Lung (tissue), 12 donors: Measurements from ENCODE around the gene CHRDL2. TPM values are rescaled to one million over a fixed set of nuclear protein-coding genes. Genes with fewer than 3 reads are reported as not detected.

Experiments used
- ATAC-seq: fragments of 200-7000 bp; cut with Tn5 transposase; one replicate; pipeline ENCODE4 v1.9.1; 2020; ENCODE audit warnings: moderate number of reproducible peaks; ENCODE audit not compliant: insufficient read depth, low FRiP score
- DNase-seq, 3 donors: peaks; one replicate each; pipeline ENCODE4 v3.0.0-alpha.2; 2013 to 2017
- H3K27ac ChIP-seq, 2 donors: one replicate each; pipeline ENCODE4 v1.5.1; 2013; ENCODE audit warnings: mild to moderate bottlenecking in 2 of 2, moderate library complexity in 2 of 2, control low read depth in 1 of 2, inconsistent platforms in 1 of 2, low read depth in 1 of 2, low read length in 1 of 2
- H3K27me3 ChIP-seq, 3 donors: one replicate each; pipeline ENCODE4 v1.5.1; 2013; ENCODE audit warnings: low read length in 2 of 3; ENCODE audit not compliant: control insufficient read depth in 3 of 3, insufficient read depth in 3 of 3
- H3K36me3 ChIP-seq, 4 donors: one replicate each; pipeline ENCODE4 v1.5.1; 2013; ENCODE audit warnings: low read length in 4 of 4, mild to moderate bottlenecking in 1 of 4, moderate library complexity in 1 of 4; ENCODE audit not compliant: control insufficient read depth in 4 of 4, insufficient read depth in 4 of 4
- H3K4me1 ChIP-seq, 5 donors: one replicate each; pipeline ENCODE4 v1.5.1; 2013; ENCODE audit warnings: low read length in 5 of 5, mild to moderate bottlenecking in 2 of 5, moderate library complexity in 1 of 5; ENCODE audit not compliant: control insufficient read depth in 5 of 5, insufficient read depth in 5 of 5
- H3K4me3 ChIP-seq: one replicate; pipeline ENCODE4 v1.5.1; 2013; ENCODE audit warnings: mild to moderate bottlenecking, control low read depth, moderate library complexity
- H3K9ac ChIP-seq, 2 donors: one replicate each; pipeline ENCODE4 v1.5.1; 2013; ENCODE audit warnings: low read length in 2 of 2, control low read depth in 1 of 2; ENCODE audit not compliant: insufficient read depth in 1 of 2
- H3K9me3 ChIP-seq, 4 donors: one replicate each; pipeline ENCODE4 v1.5.1; 2013; ENCODE audit warnings: low read length in 3 of 4, mild to moderate bottlenecking in 1 of 4, moderate library complexity in 1 of 4; ENCODE audit not compliant: control insufficient read depth in 4 of 4, insufficient read depth in 3 of 4
- WGBS, 2 donors: extraction: QIAGEN DNeasy Blood & Tissue Kit; methylation state at CpG; one replicate each; pipeline ENCODE4 v1.1.7; 2013; 5-methylcytosine and 5-hydroxymethylcytosine counted together
- polyA plus RNA-seq, 2 donors: library from polyadenylated mRNA; stranded (reverse); fragments of 200-250 nt; gene quantifications; one replicate each; pipeline ENCODE4 v1.2.1, GENCODE V29; 2013
- total RNA-seq, 2 donors: library from RNA; depleted of rRNA in 1 of 2; stranded (reverse); fragments of >200 nt in 1 of 2; gene quantifications; one replicate each; pipeline ENCODE4 v1.2.1, GENCODE V29; 2014 to 2021
- TF ChIP-seq, protein P1 (sequence below): IDR thresholded peaks from 2 replicates; pipeline ENCODE4 v1.5.1; 2012; ENCODE audit warnings: mild to moderate bottlenecking; ENCODE audit errors: control extremely low read depth, extremely low read depth
- donor health status: control.
- donor health status: control.
- donor health status: Bipolar disorder and iron deficiency.
- donor health status: healthy.
- donor health status: DM: yes; HTN: yes; CAD: no.

The CHRDL2 gene
- total and polyA plus RNA-seq, 4 donors, result 1.7 to 5.9 (median 4.8) TPM

DNA sequence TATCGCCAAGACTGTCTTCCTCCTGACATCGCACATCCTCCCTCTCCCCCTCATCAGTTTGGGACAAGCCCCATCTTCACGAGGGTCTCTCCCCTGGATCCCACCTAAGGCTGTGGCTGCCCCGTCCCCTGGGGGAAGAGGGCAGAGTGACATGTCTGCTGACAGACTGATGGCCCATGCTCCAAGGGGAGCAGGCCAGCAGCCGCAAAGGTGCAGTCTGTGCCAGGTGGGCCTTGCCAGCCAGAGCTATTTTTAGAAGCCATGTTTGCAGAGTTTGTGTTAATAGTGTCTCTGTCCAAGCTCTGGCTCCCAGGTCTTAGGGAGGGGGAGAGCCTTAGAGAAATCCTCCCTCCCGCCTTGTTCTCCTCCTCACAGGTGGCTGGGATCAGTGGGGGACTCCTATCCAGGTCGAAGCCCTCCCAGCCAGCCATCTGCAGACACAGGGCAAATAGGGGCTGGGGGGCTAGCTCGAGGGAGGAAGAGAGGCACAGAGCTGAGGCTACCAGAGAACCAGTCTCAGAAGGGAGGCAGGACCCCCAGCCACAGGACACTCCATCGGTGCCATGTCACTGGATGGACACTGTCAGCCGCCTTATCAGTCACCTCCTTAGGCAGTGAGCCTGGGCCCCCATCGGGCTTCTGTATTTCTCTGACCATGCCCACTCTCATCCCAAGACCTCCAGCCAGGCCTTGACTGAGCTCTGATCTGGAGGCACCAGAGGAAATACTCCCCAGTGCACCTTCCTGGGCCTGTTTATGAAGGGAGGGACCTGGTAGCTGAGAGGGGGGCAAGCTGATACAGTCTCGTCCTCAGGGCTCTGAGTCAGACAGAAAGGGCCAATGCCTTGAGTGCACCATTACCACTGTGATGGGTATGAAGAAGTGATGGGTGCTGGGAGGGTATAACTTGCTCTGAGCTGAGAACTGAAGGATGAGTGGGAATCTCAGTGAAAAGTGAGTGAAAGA is 49.3 kb downstream of the CHRDL2 start:
- no peak overlapping the region for H3K27ac ChIP-seq
- peaks cover 0 to 5% (median 0%) of the 10 kb centered on the region in 5 donors for H3K4me1 ChIP-seq
- no peaks in the 10 kb centered on the region for H3K27me3 ChIP-seq
- peak in 2 of 3 donors; percentile 14 to 53 for DNase-seq
- no peaks in the 10 kb centered on the region for H3K9me3 ChIP-seq
- ATAC-seq, result no peak
- no peak overlapping the region for H3K9ac ChIP-seq
- TF ChIP-seq, protein P1, sequence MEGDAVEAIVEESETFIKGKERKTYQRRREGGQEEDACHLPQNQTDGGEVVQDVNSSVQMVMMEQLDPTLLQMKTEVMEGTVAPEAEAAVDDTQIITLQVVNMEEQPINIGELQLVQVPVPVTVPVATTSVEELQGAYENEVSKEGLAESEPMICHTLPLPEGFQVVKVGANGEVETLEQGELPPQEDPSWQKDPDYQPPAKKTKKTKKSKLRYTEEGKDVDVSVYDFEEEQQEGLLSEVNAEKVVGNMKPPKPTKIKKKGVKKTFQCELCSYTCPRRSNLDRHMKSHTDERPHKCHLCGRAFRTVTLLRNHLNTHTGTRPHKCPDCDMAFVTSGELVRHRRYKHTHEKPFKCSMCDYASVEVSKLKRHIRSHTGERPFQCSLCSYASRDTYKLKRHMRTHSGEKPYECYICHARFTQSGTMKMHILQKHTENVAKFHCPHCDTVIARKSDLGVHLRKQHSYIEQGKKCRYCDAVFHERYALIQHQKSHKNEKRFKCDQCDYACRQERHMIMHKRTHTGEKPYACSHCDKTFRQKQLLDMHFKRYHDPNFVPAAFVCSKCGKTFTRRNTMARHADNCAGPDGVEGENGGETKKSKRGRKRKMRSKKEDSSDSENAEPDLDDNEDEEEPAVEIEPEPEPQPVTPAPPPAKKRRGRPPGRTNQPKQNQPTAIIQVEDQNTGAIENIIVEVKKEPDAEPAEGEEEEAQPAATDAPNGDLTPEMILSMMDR, result no peak
- H3K36me3 ChIP-seq, result no peaks in the 10 kb centered on the region
- no peak overlapping the region for H3K4me3 ChIP-seq
- WGBS, 2 donors, result 78 to 83% methylated on average over 12 of the region's 12 CpGs

DNA sequence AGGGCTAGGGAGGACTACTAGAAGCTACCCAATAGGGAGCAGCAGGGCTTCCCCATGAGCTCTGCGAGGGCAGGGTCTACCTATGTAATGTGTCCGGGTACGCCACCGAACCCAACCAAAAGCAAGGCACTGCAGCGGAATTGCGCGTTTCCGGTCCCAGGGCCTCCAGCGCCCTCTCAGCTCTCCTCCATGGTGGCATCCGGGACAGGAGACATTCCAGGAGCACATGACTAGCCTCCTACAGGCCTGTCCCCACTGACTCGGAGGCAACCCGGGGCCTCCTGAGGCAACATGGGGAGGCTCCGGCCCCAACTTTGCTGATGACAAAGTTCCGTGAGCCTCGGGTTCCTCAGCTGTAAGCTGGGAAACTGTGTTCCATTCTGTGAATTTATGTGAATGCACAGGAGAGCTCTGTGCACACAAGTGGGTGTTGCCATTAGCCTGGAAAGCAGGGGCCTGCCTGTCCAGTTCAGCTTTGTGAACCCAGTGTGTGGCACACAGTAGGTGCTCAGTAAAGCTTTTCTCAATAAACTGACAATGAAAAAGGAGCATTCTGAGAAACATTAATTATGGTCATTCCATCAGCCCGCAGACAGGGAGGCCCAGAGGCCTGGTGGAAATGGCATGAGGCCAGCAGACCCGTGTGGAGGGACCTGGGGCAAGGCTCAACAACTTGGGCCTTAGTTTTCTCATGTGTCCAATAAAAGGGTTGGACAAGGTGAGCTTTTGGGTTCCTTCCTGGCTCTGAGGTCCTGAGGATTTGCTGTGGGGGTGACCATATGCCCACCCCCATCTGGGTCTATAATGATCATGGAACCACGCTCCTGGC is 50.3 kb downstream of the CHRDL2 start:
- Histone ChIP-seq H3K9me3 (no peaks in the 10 kb centered on the region), H3K36me3 (no peaks in the 10 kb centered on the region), H3K27ac (no peak overlapping the region), H3K4me1 (peaks cover 0 to 5% (median 0%) of the 10 kb centered on the region in 5 donors), H3K27me3 (no peaks in the 10 kb centered on the region), H3K4me3 (no peak overlapping the region), H3K9ac (no peak overlapping the region)
- DNase-seq (peak in 2 of 3 donors; percentile 13 to 22), ATAC-seq (no peak)
- WGBS, 2 donors, result 93% methylated on average over 18 of the region's 18 CpGs
- TF ChIP-seq, protein P1, result no peak

DNA sequence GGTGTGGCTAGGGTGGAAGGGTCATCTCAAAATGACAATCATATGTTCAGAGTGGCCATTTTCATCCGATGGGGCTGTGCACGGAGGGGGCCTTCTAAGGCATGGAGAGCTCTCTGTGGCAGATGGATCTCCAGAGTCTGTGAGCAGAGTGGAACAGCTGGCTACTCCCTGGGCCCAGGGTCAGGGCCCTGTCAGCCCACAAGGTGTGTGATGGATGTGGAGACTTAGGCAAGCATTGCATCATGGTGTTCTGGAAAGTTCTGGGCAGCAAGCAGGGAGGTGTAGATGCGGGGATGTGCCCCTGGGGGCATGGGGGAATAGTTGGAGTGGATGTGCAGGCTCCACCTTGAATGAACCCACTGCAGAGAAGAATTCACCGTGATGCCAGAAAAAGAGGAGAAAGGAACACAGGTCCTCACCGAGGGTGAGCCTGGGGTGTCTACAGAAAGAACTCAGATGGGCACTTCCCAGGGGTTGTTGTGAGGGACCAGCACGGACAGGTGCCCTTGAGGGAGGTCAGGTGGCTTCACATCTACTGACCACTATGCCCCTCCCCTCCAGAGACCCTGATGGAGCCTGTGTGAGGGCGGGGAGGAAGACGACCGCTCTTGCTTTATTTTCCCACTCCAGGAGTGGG is 51.1 kb downstream of the CHRDL2 start:
- ATAC-seq (no peak), DNase-seq (no peak)
- H3K9ac ChIP-seq, result no peak overlapping the region
- H3K36me3 ChIP-seq, result no peaks in the 10 kb centered on the region
- no peak overlapping the region for H3K4me3 ChIP-seq
- H3K4me1 ChIP-seq, result peaks cover 0 to 5% (median 0%) of the 10 kb centered on the region in 5 donors
- TF ChIP-seq, protein P1, result no peak
- no peak overlapping the region for H3K27ac ChIP-seq
- no peaks in the 10 kb centered on the region for H3K27me3 ChIP-seq
- 90 to 96% methylated on average over 9 of the region's 9 CpGs for WGBS, 2 donors
- H3K9me3 ChIP-seq, result no peaks in the 10 kb centered on the region
